ENCODE results near the gene COBL. TPM values are rescaled to one million over a fixed set of nuclear protein-coding genes. Genes with fewer than 3 reads are reported as not detected.

COBL gene
- total RNA-seq, 1 experiment from 2014 or later = 63.6 TPM

- Histone ChIP-seq H3K4me1 (peaks cover 54% of the 10 kb centered on the region), H3K4me3 (ENCODE audit: low read depth, low read length) (no peak overlapping the region), H3K9me3 (no peaks in the 10 kb centered on the region), H3K27me3 (replicated peaks; ENCODE audit: control insufficient read depth, insufficient read depth, low read length) (no peaks in the 10 kb centered on the region), H3K36me3 (ENCODE audit: control insufficient read depth, insufficient read depth, low read length) (peaks cover 1% of the 10 kb centered on the region; the same call in 1 of the 2 replicates)
- H3K9me3 Mint-ChIP-seq (ENCODE audit: unreplicated experiment) = no peaks in the 10 kb centered on the region
- ChIA-PET CTCF (no interaction called here), POLR2A (no interaction called here)
- H3K36me3 Mint-ChIP-seq (ENCODE audit: insufficient read depth, unreplicated experiment) = peaks cover 16% of the 10 kb centered on the region
- no peaks in the 10 kb centered on the region for H3K27me3 Mint-ChIP-seq (ENCODE audit: insufficient read depth, unreplicated experiment)
- intact Hi-C loops (cut with micrococcal nuclease; ENCODE audit: unreplicated experiment) = no loop called here
- no TSS peak for BruUV-seq (replicated peaks)
- TF ChIP-seq CTCF (IDR thresholded peaks at IDR 0.05; ENCODE audit: insufficient read depth in 1 of 2, low read depth in 1 of 2, low read length in 1 of 2, severe bottlenecking in 1 of 2, unreplicated experiment in 1 of 2) = no peak
- H3K4me3 Mint-ChIP-seq (ENCODE audit: unreplicated experiment) = no peak overlapping the region
- H3K4me1 Mint-ChIP-seq (ENCODE audit: low read depth, unreplicated experiment) = peaks cover 53% of the 10 kb centered on the region
- DNase-seq = no peak
- no peak overlapping the region for H3K27ac Mint-ChIP-seq (ENCODE audit: unreplicated experiment)
Measured at GRCh38 chr7:51236470-51237132, 80.0 kb downstream of the COBL start.

- no peaks in the 10 kb centered on the region for H3K27me3 ChIP-seq (replicated peaks; ENCODE audit: control insufficient read depth, insufficient read depth, low read length)
- ChIA-PET CTCF (no interaction called here), POLR2A (no interaction called here)
- Mint-ChIP-seq H3K9me3 (ENCODE audit: unreplicated experiment) (no peaks in the 10 kb centered on the region), H3K36me3 (ENCODE audit: insufficient read depth, unreplicated experiment) (peaks cover 15% of the 10 kb centered on the region), H3K27ac (ENCODE audit: unreplicated experiment) (peak overlapping the region; percentile 83), H3K4me3 (ENCODE audit: unreplicated experiment) (no peak overlapping the region), H3K4me1 (ENCODE audit: low read depth, unreplicated experiment) (peaks cover 56% of the 10 kb centered on the region), H3K27me3 (ENCODE audit: insufficient read depth, unreplicated experiment) (no peaks in the 10 kb centered on the region)
- no peak for TF ChIP-seq CTCF (IDR thresholded peaks at IDR 0.05; ENCODE audit: insufficient read depth in 1 of 2, low read depth in 1 of 2, low read length in 1 of 2, severe bottlenecking in 1 of 2, unreplicated experiment in 1 of 2)
- H3K4me3 ChIP-seq (ENCODE audit: low read depth, low read length) = no peak overlapping the region
- H3K9me3 ChIP-seq = no peaks in the 10 kb centered on the region
- H3K4me1 ChIP-seq = peaks cover 54% of the 10 kb centered on the region
- intact Hi-C loops (cut with micrococcal nuclease; ENCODE audit: unreplicated experiment) = no loop called here
- H3K36me3 ChIP-seq (ENCODE audit: control insufficient read depth, insufficient read depth, low read length) = peaks cover 1% of the 10 kb centered on the region; the same call in 1 of the 2 replicates
- no TSS peak for BruUV-seq (replicated peaks)
- no peak for DNase-seq
Measured at GRCh38 chr7:51235593-51236313, 80.9 kb downstream of the COBL start.

GRCh38 chr7:51234609-51235308, 81.8 kb downstream of the COBL start:
- Mint-ChIP-seq H3K9me3 (ENCODE audit: unreplicated experiment) (no peaks in the 10 kb centered on the region), H3K4me1 (ENCODE audit: low read depth, unreplicated experiment) (peaks cover 63% of the 10 kb centered on the region), H3K27ac (ENCODE audit: unreplicated experiment) (peak overlapping the region; percentile 83), H3K27me3 (ENCODE audit: insufficient read depth, unreplicated experiment) (no peaks in the 10 kb centered on the region), H3K4me3 (ENCODE audit: unreplicated experiment) (no peak overlapping the region), H3K36me3 (ENCODE audit: insufficient read depth, unreplicated experiment) (peaks cover 15% of the 10 kb centered on the region)
- ChIA-PET CTCF (interaction anchor here (0.7 kb wide), 1 partner anchor 33 kb away, joined by 4 read pairs; no protein-coding TSS in a partner anchor), POLR2A (no interaction called here)
- no peak for DNase-seq
- Histone ChIP-seq H3K36me3 (ENCODE audit: control insufficient read depth, insufficient read depth, low read length) (peaks cover 1% of the 10 kb centered on the region; the same call in 1 of the 2 replicates), H3K27me3 (replicated peaks; ENCODE audit: control insufficient read depth, insufficient read depth, low read length) (no peaks in the 10 kb centered on the region), H3K4me3 (ENCODE audit: low read depth, low read length) (no peak overlapping the region), H3K4me1 (peaks cover 49% of the 10 kb centered on the region), H3K9me3 (no peaks in the 10 kb centered on the region)
- no peak for TF ChIP-seq CTCF (IDR thresholded peaks at IDR 0.05; ENCODE audit: insufficient read depth in 1 of 2, low read depth in 1 of 2, low read length in 1 of 2, severe bottlenecking in 1 of 2, unreplicated experiment in 1 of 2)
- intact Hi-C loops (cut with micrococcal nuclease; ENCODE audit: unreplicated experiment) = no loop called here
- BruUV-seq (replicated peaks) = no TSS peak

Data from Caco-2 (cell line).